OCI-LY1 (cell line): Measurements from ENCODE around the gene C5orf22.

Experiments used
- H2AFZ ChIP-seq: fragments of 200-600 bp; sonication (generic), shearing (Covaris generic); 2 replicates; pipeline ENCODE4 v1.6.0; 2014; ENCODE audit warnings: antibody characterized with exemption, mild to moderate bottlenecking, low read length
- H3F3A ChIP-seq: fragments of 200-600 bp; sonication (generic), shearing (Covaris generic); 2 replicates; pipeline ENCODE4 v1.6.0; 2014; ENCODE audit warnings: mild to moderate bottlenecking, antibody characterized with exemption, low read length, moderate library complexity; ENCODE audit not compliant: insufficient read depth
- H3K27ac ChIP-seq: fragments of 200-600 bp; sonication (generic); 2 replicates; pipeline ENCODE4 v1.5.1; 2014; ENCODE audit warnings: low read length, mixed run types, mild to moderate bottlenecking, low read depth; ENCODE audit not compliant: poor library complexity, severe bottlenecking
- H3K27me3 ChIP-seq: fragments of 200-600 bp; sonication (generic); 2 replicates; pipeline ENCODE4 v1.6.0; 2014; ENCODE audit warnings: antibody characterized with exemption, mild to moderate bottlenecking, low read length, moderate library complexity; ENCODE audit not compliant: insufficient read depth
- H3K36me3 ChIP-seq: fragments of 200-600 bp; sonication (generic); 2 replicates; pipeline ENCODE4 v1.6.1; 2014; ENCODE audit warnings: mild to moderate bottlenecking, antibody characterized with exemption, low read length, moderate library complexity, mixed read lengths; ENCODE audit not compliant: insufficient read depth
- H3K4me1 ChIP-seq: fragments of 200-600 bp; sonication (generic); 2 replicates; pipeline ENCODE4 v1.5.1; 2014; ENCODE audit warnings: mild to moderate bottlenecking, low read length, moderate library complexity; ENCODE audit not compliant: insufficient read depth, severe bottlenecking
- H3K4me2 ChIP-seq: fragments of 200-600 bp; sonication (generic), shearing (Covaris generic); 2 replicates; pipeline ENCODE4 v1.6.1; 2014; ENCODE audit warnings: low read length
- H3K4me3 ChIP-seq: fragments of 200-600 bp; sonication (generic); 2 replicates; pipeline ENCODE4 v1.5.1; 2014; ENCODE audit warnings: low read length, low read depth, mild to moderate bottlenecking, mixed read lengths; ENCODE audit not compliant: poor library complexity, severe bottlenecking
- H3K79me2 ChIP-seq: fragments of 200-600 bp; shearing (Covaris generic); 2 replicates; pipeline ENCODE4 v1.6.1; 2016; ENCODE audit warnings: mixed run types, low read length, mixed read lengths; ENCODE audit not compliant: insufficient read depth
- H3K9ac ChIP-seq: fragments of 200-600 bp; sonication (generic), shearing (Covaris generic); 2 replicates; pipeline ENCODE4 v1.6.1; 2014; ENCODE audit warnings: mild to moderate bottlenecking, low read length, mixed read lengths
- H3K9me2 ChIP-seq: fragments of 200-600 bp; sonication (generic), shearing (Covaris generic); 2 replicates; pipeline ENCODE4 v1.6.1; 2014; ENCODE audit warnings: low read depth, mild to moderate bottlenecking, low read length, mixed read lengths
- H3K9me3 ChIP-seq: fragments of 200-600 bp; shearing (Covaris generic); 2 replicates; pipeline ENCODE4 v1.6.1; 2014; ENCODE audit warnings: low read length, mixed read lengths
- H4K20me1 ChIP-seq: fragments of 200-600 bp; sonication (generic), shearing (Covaris generic); 2 replicates; pipeline ENCODE4 v1.6.0; 2016; ENCODE audit warnings: mild to moderate bottlenecking, low read length; ENCODE audit not compliant: insufficient read depth
- CTCF ChIP-seq: fragments of 200-600 bp; sonication (generic), shearing (Covaris generic); IDR thresholded peaks from 2 replicates; pipeline ENCODE4 v1.5.1; 2017; ENCODE audit warnings: mild to moderate bottlenecking, antibody characterized with exemption, low read length, moderate library complexity, mixed read lengths
- EZH2 ChIP-seq: fragments of 200-600 bp; sonication (generic), shearing (Covaris generic); IDR thresholded peaks from 2 replicates; pipeline ENCODE4 v1.8.0; 2017; ENCODE audit warnings: borderline replicate concordance, mixed run types, mild to moderate bottlenecking, antibody characterized with exemption, low read length, moderate library complexity, mixed read lengths

C5orf22 gene

GRCh38 chr5:31551878-31552277 is 19.8 kb downstream of the C5orf22 start:
- Histone ChIP-seq H3K9me3 (no peaks in the 10 kb centered on the region), H3K4me2 (no peak overlapping the region), H3K79me2 (no peaks in the 10 kb centered on the region), H3K27me3 (no peaks in the 10 kb centered on the region), H3K36me3 (peaks cover 51% of the 10 kb centered on the region), H4K20me1 (no peaks in the 10 kb centered on the region), H3K9ac (no peak overlapping the region), H3K4me1 (no peaks in the 10 kb centered on the region), H3K4me3 (no peak overlapping the region), H3K9me2 (no peaks in the 10 kb centered on the region), H3K27ac (no peak overlapping the region), H3F3A (no peaks in the 10 kb centered on the region), H2AFZ (no peak overlapping the region)
- TF ChIP-seq CTCF, result no peak
- no peak for TF ChIP-seq EZH2

GRCh38 chr5:31553863-31554262 is 21.8 kb downstream of the C5orf22 start:
- TF ChIP-seq CTCF, result no peak
- TF ChIP-seq EZH2, result no peak
- H3K4me2 ChIP-seq, result no peak overlapping the region
- no peaks in the 10 kb centered on the region for H4K20me1 ChIP-seq
- H3K9me2 ChIP-seq, result no peaks in the 10 kb centered on the region
- H2AFZ ChIP-seq, result no peak overlapping the region
- no peaks in the 10 kb centered on the region for H3K9me3 ChIP-seq
- H3F3A ChIP-seq, result no peaks in the 10 kb centered on the region
- H3K27me3 ChIP-seq, result no peaks in the 10 kb centered on the region
- H3K79me2 ChIP-seq, result no peaks in the 10 kb centered on the region
- H3K4me1 ChIP-seq, result no peaks in the 10 kb centered on the region
- H3K27ac ChIP-seq, result no peak overlapping the region
- peaks cover 35% of the 10 kb centered on the region for H3K36me3 ChIP-seq
- H3K9ac ChIP-seq, result no peak overlapping the region
- H3K4me3 ChIP-seq, result no peak overlapping the region

- H3K4me1 ChIP-seq, result no peaks in the 10 kb centered on the region
- H3K79me2 ChIP-seq, result no peaks in the 10 kb centered on the region
- no peaks in the 10 kb centered on the region for H3F3A ChIP-seq
- TF ChIP-seq EZH2 (no peak), CTCF (no peak)
- no peaks in the 10 kb centered on the region for H3K9me3 ChIP-seq
- H3K36me3 ChIP-seq, result peaks cover 31% of the 10 kb centered on the region
- no peak overlapping the region for H3K4me2 ChIP-seq
- no peaks in the 10 kb centered on the region for H3K9me2 ChIP-seq
- no peak overlapping the region for H3K9ac ChIP-seq
- H4K20me1 ChIP-seq, result no peaks in the 10 kb centered on the region
- H3K27ac ChIP-seq, result no peak overlapping the region
- no peak overlapping the region for H2AFZ ChIP-seq
- H3K4me3 ChIP-seq, result no peak overlapping the region
- H3K27me3 ChIP-seq, result no peaks in the 10 kb centered on the region
Measured at GRCh38 chr5:31554552-31554951, 22.5 kb downstream of the C5orf22 start.
